Endothelial cell of umbilical vein (primary cell): ENCODE results near the gene RAB40C.

Experiments used
- CTCF ChIP-seq, 2 donors: IDR thresholded peaks; 1 replicate in 1 of 2; 2 replicates in 1 of 2; pipeline ENCODE4 v1.5.1; 2011; ENCODE audit warnings: low read length in 2 of 2, mild to moderate bottlenecking in 2 of 2, moderate library complexity in 2 of 2, control low read depth in 1 of 2, inconsistent platforms in 1 of 2, low read depth in 1 of 2; ENCODE audit not compliant: insufficient read depth in 1 of 2; ENCODE audit errors: extremely low read depth in 1 of 2
- POLR2A ChIP-seq: IDR thresholded peaks from 2 replicates; pipeline ENCODE4 v1.6.1; 2012; ENCODE audit warnings: low read depth, mild to moderate bottlenecking, control low read depth, low read length

GRCh38 chr16:585351-585750, 4.5 kb upstream of the RAB40C start:
- no peak for TF ChIP-seq POLR2A
- TF ChIP-seq CTCF (IDR thresholded peaks at IDR 0.05; ENCODE audit: extremely low read depth in 1 of 2, insufficient read depth in 1 of 2, low read depth in 1 of 2, low read length in 2 of 2), result no peak
